GM23338 (cell line): Measurements from ENCODE around the gene GDF11.

Source experiments
- CREB1 ChIP-seq: fragments of 250-450 bp; sonication (Bioruptor Pico); IDR thresholded peaks from 2 replicates; pipeline ENCODE4 v1.5.0; 2020; ENCODE audit warnings: low read depth, mild to moderate bottlenecking, moderate library complexity
- CTCF ChIP-seq, 2 experiments: fragments of 200-600 bp in 1 of 2; sonication (generic) in 1 of 2; conservative IDR thresholded peaks; 2 replicates each; pipeline versions ENCODE4 v1.5.1 to v1.6.1; 2016 to 2017; ENCODE audit warnings: antibody characterized with exemption in 2 of 2, low read depth in 2 of 2, mild to moderate bottlenecking in 2 of 2, moderate library complexity in 1 of 2
- ETS1 ChIP-seq: IDR thresholded peaks from 2 replicates; pipeline ENCODE4 v1.6.1; 2016; ENCODE audit warnings: antibody characterized with exemption
- EZH2 ChIP-seq: fragments of 200-600 bp; sonication (generic); IDR thresholded peaks from one replicate; pipeline ENCODE4 v1.8.0; 2017; ENCODE audit warnings: antibody characterized with exemption, mild to moderate bottlenecking, low read depth; ENCODE audit not compliant: unreplicated experiment
- JUNB ChIP-seq: IDR thresholded peaks from one replicate; pipeline ENCODE4 v1.6.1; 2016; ENCODE audit warnings: antibody characterized with exemption; ENCODE audit not compliant: unreplicated experiment
- POLR2AphosphoS5 ChIP-seq: IDR thresholded peaks from 2 replicates; pipeline ENCODE4 v1.6.1; 2016; ENCODE audit warnings: antibody characterized with exemption, low read depth
- REST ChIP-seq: IDR thresholded peaks from one replicate; pipeline ENCODE4 v1.6.1; 2018; ENCODE audit warnings: antibody characterized with exemption; ENCODE audit not compliant: unreplicated experiment

GRCh38 chr12:55765736-55766290 is 22.9 kb downstream of the GDF11 start:
- TF ChIP-seq JUNB = no peak
- no peak for TF ChIP-seq CTCF (conservative IDR thresholded peaks at IDR 0.05; ENCODE audit: low read depth in 2 of 2)
- no peak for TF ChIP-seq POLR2AphosphoS5
- TF ChIP-seq EZH2 = no peak
- TF ChIP-seq CREB1 (CRISPR knock-in tag) = no peak
- no peak for TF ChIP-seq REST
- no peak for TF ChIP-seq ETS1
